Measurements from ENCODE around the gene EXOC8.

EXOC8 gene

GRCh38 chr1:231335663-231336602 lies 1.7 kb downstream of the EXOC8 start:
- H3K4me3 ChIP-seq (ENCODE audit: low read depth, low read length) = peak overlapping the region; percentile 91
- CTCF ChIA-PET = interaction anchor here (0.6 to 2.6 kb wide), 6 partner anchors 21 to 267 kb away, joined by 3 to 8 read pairs (median 5); no protein-coding TSS in a partner anchor
- TF ChIP-seq CTCF (IDR thresholded peaks at IDR 0.05; ENCODE audit: insufficient read depth, low read length, missing control alignments) = no peak
- POLR2A ChIA-PET = interaction anchor here (0.6 kb wide), 1 partner anchor 80 kb away, joined by 3 read pairs; no protein-coding TSS in a partner anchor
- no peak for DNase-seq (ENCODE audit: low read depth, low spot score)

DNA sequence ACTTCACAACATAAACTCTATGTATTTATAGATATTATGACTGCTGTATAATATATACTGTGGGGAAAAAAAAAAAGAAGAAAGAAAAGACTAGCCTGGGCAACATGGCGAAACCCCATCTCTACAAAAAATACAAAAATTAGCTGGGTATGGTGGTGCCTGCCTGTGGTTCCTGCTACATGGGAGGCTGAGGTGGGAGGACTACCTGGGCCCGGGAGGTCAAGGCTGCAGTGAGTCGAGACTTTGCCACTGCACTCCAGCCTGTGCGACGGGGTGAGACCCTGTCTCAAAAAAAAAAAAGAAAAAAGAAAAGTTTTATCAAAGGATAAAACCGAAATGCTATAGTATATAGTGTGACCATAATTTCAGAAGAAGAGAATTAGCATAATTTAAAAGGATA lies 2.7 kb downstream of the EXOC8 start:
- H3K4me3 ChIP-seq (ENCODE audit: low read depth, low read length) = peak overlapping the region; percentile 49
- no peak for TF ChIP-seq CTCF (IDR thresholded peaks at IDR 0.05; ENCODE audit: insufficient read depth, low read length, missing control alignments)
- DNase-seq (ENCODE audit: low read depth, low spot score) = no peak
- ChIA-PET POLR2A (no interaction called here), CTCF (interaction anchor here (0.6 to 2.6 kb wide), 4 partner anchors 23 to 268 kb away, joined by 3 to 8 read pairs (median 5); no protein-coding TSS in a partner anchor)

DNA sequence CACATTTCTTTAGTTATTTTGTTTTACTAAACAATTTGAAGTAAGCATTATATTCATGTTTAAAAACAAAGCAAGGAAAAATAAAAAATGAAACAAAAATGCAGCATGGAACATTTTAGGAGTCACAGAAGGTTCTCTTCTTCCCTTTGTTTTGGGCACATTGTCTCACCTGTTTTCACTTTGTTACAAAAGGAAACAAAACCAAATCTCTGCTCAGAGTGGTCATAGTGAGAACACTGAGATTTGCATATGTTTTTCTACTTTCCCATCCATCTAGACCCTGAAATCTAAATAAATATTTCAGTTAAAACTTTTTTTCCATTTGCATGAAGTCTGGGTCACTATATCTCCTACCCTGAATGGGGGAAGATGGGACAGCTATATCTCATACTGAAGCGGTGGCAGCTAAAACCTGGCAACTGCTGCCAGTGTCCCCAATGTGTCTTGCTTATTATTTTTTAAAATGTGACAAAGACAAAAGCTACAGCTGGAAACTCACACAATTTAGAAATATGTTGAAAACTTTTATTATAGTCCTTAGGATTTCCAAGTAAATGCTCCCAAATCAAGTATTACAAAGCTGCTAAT lies 3.5 kb downstream of the EXOC8 start:
- peak overlapping the region; percentile 32 for H3K4me3 ChIP-seq (ENCODE audit: low read depth, low read length)
- DNase-seq (ENCODE audit: low read depth, low spot score) = no peak
- ChIA-PET CTCF (interaction anchor here (0.9 to 2.6 kb wide), 4 partner anchors 9 to 269 kb away, joined by 3 to 7 read pairs (median 3); no protein-coding TSS in a partner anchor), POLR2A (no interaction called here)
- no peak for TF ChIP-seq CTCF (IDR thresholded peaks at IDR 0.05; ENCODE audit: insufficient read depth, low read length, missing control alignments)

DNA sequence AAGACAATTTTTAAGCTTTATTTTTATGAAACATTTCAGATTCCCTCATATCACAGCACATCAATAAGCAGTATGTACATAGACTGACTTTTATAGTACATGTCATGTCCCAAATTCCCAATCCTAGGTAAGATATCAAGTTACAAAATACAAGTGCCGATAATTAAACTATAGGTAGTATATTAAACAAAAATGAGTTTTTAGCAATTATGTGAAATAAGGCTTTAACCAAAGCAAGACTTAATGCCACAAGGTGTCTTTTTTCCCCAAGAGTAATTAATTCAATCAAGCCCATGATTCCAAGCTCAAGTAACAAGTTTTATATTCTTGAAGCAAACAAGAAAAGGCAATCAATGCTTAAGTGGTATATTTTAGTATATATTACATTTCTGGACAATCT lies 4.9 kb downstream of the EXOC8 start:
- no peak overlapping the region for H3K4me3 ChIP-seq (ENCODE audit: low read depth, low read length)
- POLR2A ChIA-PET = interaction anchor here (0.7 kb wide), 1 partner anchor 62 kb away, joined by 3 read pairs; no protein-coding TSS in a partner anchor
- no peak for TF ChIP-seq CTCF (IDR thresholded peaks at IDR 0.05; ENCODE audit: insufficient read depth, low read length, missing control alignments)
- no peak for DNase-seq (ENCODE audit: low read depth, low spot score)
- CTCF ChIA-PET = interaction anchor here (0.8 to 1.3 kb wide), 2 partner anchors 259 to 273 kb away, joined by 3 read pairs; no protein-coding TSS in a partner anchor

- POLR2A ChIA-PET = no interaction called here
- TF ChIP-seq CTCF (IDR thresholded peaks at IDR 0.05; ENCODE audit: insufficient read depth, low read length, missing control alignments) = no peak
- CTCF ChIA-PET = no interaction called here
- no peak overlapping the region for H3K4me3 ChIP-seq (ENCODE audit: low read depth, low read length)
- no peak for DNase-seq (ENCODE audit: low read depth, low spot score)
Measured at GRCh38 chr1:231329483-231329882, 8.2 kb downstream of the EXOC8 start.

GRCh38 chr1:231327617-231328016 lies 10.0 kb downstream of the EXOC8 start:
- POLR2A ChIA-PET = no interaction called here
- H3K4me3 ChIP-seq (ENCODE audit: low read depth, low read length) = no peak overlapping the region
- TF ChIP-seq CTCF (IDR thresholded peaks at IDR 0.05; ENCODE audit: insufficient read depth, low read length, missing control alignments) = no peak
- CTCF ChIA-PET = interaction anchor here (1.0 kb wide), 1 partner anchor 10 kb away, joined by 4 read pairs; no protein-coding TSS in a partner anchor
- no peak for DNase-seq (ENCODE audit: low read depth, low spot score)

Data from AG04449 (cell line).